Neural progenitor cell (in vitro differentiated cells): Measurements from ENCODE around the gene RELN.

Source experiments
- EZH2 ChIP-seq: fragments of 200-600 bp; sonication (generic); IDR thresholded peaks from 2 replicates; pipeline ENCODE4 v1.6.1; 2017; ENCODE audit warnings: antibody characterized with exemption, mild to moderate bottlenecking, moderate library complexity
- EZH2phosphoT487 ChIP-seq: fragments of 200-600 bp; sonication (generic); IDR thresholded peaks from 2 replicates; pipeline ENCODE4 v1.6.1; 2017; ENCODE audit warnings: antibody characterized with exemption
- TF ChIP-seq, protein P1 (sequence below): fragments of 200-600 bp; sonication (generic); IDR thresholded peaks from 2 replicates; pipeline ENCODE4 v1.5.1; 2017; ENCODE audit warnings: antibody characterized with exemption, mild to moderate bottlenecking

DNA sequence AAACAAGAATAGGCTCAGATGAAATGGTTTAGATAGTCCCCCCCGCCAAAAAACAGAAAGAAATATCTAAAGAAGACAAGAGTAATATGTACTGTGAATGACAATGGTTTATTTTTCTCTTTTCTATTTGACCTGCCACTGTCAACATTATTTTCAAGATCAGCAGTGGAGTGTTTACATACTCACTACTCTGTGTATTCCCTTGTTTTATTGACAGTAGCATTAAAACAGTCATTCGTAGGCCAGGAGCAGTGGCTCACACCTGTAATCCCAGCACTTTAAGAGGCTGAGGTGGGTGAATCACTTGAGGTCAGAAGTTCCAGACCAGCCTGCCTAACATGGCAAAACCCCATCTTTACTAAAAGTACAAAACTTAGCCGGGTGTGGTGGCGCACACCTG is 298.2 kb downstream of the RELN start:
- TF ChIP-seq EZH2phosphoT487: no peak
- TF ChIP-seq, protein P1, sequence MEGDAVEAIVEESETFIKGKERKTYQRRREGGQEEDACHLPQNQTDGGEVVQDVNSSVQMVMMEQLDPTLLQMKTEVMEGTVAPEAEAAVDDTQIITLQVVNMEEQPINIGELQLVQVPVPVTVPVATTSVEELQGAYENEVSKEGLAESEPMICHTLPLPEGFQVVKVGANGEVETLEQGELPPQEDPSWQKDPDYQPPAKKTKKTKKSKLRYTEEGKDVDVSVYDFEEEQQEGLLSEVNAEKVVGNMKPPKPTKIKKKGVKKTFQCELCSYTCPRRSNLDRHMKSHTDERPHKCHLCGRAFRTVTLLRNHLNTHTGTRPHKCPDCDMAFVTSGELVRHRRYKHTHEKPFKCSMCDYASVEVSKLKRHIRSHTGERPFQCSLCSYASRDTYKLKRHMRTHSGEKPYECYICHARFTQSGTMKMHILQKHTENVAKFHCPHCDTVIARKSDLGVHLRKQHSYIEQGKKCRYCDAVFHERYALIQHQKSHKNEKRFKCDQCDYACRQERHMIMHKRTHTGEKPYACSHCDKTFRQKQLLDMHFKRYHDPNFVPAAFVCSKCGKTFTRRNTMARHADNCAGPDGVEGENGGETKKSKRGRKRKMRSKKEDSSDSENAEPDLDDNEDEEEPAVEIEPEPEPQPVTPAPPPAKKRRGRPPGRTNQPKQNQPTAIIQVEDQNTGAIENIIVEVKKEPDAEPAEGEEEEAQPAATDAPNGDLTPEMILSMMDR: no peak
- TF ChIP-seq EZH2: no peak
